Stimulated activated CD8-positive, alpha-beta memory T cell treated with anti-CD3 and anti-CD28 coated beads, Interleukin-2, amount 100 ng/mL, for 48 hours (primary cell): Measurements from ENCODE around the gene SH3RF3.

Experiments used
- DNase-seq, 2 donors: peaks; one replicate each; pipeline ENCODE4 v3.0.0-alpha.2; 2020; ENCODE audit warnings: low read depth in 2 of 2

Gene SH3RF3

GRCh38 chr2:109349503-109350465 lies 220.8 kb downstream of the SH3RF3 start:
- no peak for DNase-seq

GRCh38 chr2:109350526-109350925 lies 221.5 kb downstream of the SH3RF3 start:
- no peak for DNase-seq

GRCh38 chr2:109351164-109351756 lies 222.3 kb downstream of the SH3RF3 start:
- no peak for DNase-seq

GRCh38 chr2:109352056-109352897 lies 223.3 kb downstream of the SH3RF3 start:
- no peak for DNase-seq

GRCh38 chr2:109352898-109353689 lies 224.1 kb downstream of the SH3RF3 start:
- no peak for DNase-seq

GRCh38 chr2:109353806-109354745 lies 225.1 kb downstream of the SH3RF3 start:
- no peak for DNase-seq

- no peak for DNase-seq
These were observed 226.3 kb downstream of the SH3RF3 start for GRCh38 chr2:109355192-109355843.

GRCh38 chr2:109356324-109357035 lies 227.5 kb downstream of the SH3RF3 start:
- no peak for DNase-seq

- DNase-seq: no peak
These were observed 235.2 kb downstream of the SH3RF3 start for GRCh38 chr2:109364217-109364616.

GRCh38 chr2:109365131-109365530 lies 236.1 kb downstream of the SH3RF3 start:
- DNase-seq: no peak

GRCh38 chr2:109367683-109368082 lies 238.7 kb downstream of the SH3RF3 start:
- DNase-seq: no peak

- no peak for DNase-seq
These were observed 239.8 kb downstream of the SH3RF3 start for GRCh38 chr2:109368798-109369197.

GRCh38 chr2:109369671-109370191 lies 240.7 kb downstream of the SH3RF3 start:
- DNase-seq: no peak

GRCh38 chr2:109370399-109371035 lies 241.5 kb downstream of the SH3RF3 start:
- no peak for DNase-seq

GRCh38 chr2:109371481-109372170 lies 242.6 kb downstream of the SH3RF3 start:
- DNase-seq: no peak

- DNase-seq: no peak
These were observed 243.2 kb downstream of the SH3RF3 start for GRCh38 chr2:109372171-109372568.

- no peak for DNase-seq
These were observed 243.6 kb downstream of the SH3RF3 start for GRCh38 chr2:109372614-109373013.
